Sigmoid colon (tissue), 4 donors: ENCODE measurements around the gene PPFIBP2.

Experiments used
- CTCF ChIP-seq, 4 experiments: fragments of 450-650 bp in 3 of 4; fragments of 200-600 bp in 1 of 4; IDR thresholded peaks; one replicate each; pipeline ENCODE4 v1.5.1; 2016 to 2019; ENCODE audit warnings: antibody characterized with exemption in 4 of 4, mild to moderate bottlenecking in 3 of 4, moderate library complexity in 2 of 4
- POLR2AphosphoS5 ChIP-seq, 4 donors: sonication (generic); formaldehyde crosslinking; IDR thresholded peaks; one replicate each; pipeline ENCODE4 v1.6.1; 2017; ENCODE audit warnings: antibody characterized with exemption in 4 of 4

- TF ChIP-seq CTCF (IDR thresholded peaks at IDR 0.05), result no peak
- TF ChIP-seq POLR2AphosphoS5 (IDR thresholded peaks at IDR 0.05), result no peak
Measured at GRCh38 chr11:7576726-7577290, 63.0 kb downstream of the PPFIBP2 start.
